ENCODE data around the gene PPFIA2. TPM values are rescaled to one million over a fixed set of nuclear protein-coding genes. Genes with fewer than 3 reads are reported as not detected.

Gene PPFIA2
- total RNA-seq, 4 donors from 2014 or later = 0.11 to 0.89 (median 0.32) TPM; not detected in 1

DNA sequence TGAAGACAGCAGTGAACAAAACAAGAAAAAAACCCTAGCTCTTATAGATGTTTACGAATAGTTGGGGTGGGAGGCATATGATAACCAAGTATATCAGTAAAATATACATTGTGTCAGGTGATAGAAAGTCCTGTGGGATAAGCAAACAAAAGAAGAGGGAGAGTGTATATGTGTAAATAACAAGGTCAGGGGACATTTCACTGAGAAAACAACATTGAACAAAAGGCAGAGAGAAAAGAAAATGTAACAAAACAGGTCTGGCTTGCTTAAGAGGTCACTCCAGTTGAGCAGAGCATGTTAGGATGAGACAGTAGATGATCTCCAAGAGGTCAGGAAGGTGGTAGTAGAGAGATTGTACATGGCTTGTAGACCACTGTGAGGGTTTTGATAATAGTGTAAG is 377.2 kb downstream of the PPFIA2 start:
- H3K27ac ChIP-seq = no peak overlapping the region
- no peak for DNase-seq (ENCODE audit: low spot score in 2 of 2)
- H3K27me3 ChIP-seq = no peaks in the 10 kb centered on the region
- no peak overlapping the region for H3K4me3 ChIP-seq
- no peaks in the 10 kb centered on the region for H3K36me3 ChIP-seq
- no peaks in the 10 kb centered on the region for H3K9me3 ChIP-seq
- H3K4me1 ChIP-seq = no peaks in the 10 kb centered on the region
- 87% methylated on average over 1 of the region's 1 CpG for WGBS
- TF ChIP-seq POLR2A (IDR thresholded peaks at IDR 0.05) = no peak
- TF ChIP-seq EP300 (IDR thresholded peaks at IDR 0.05) = no peak
- no peak for TF ChIP-seq POLR2AphosphoS5 (IDR thresholded peaks at IDR 0.05)
- TF ChIP-seq, protein P1, sequence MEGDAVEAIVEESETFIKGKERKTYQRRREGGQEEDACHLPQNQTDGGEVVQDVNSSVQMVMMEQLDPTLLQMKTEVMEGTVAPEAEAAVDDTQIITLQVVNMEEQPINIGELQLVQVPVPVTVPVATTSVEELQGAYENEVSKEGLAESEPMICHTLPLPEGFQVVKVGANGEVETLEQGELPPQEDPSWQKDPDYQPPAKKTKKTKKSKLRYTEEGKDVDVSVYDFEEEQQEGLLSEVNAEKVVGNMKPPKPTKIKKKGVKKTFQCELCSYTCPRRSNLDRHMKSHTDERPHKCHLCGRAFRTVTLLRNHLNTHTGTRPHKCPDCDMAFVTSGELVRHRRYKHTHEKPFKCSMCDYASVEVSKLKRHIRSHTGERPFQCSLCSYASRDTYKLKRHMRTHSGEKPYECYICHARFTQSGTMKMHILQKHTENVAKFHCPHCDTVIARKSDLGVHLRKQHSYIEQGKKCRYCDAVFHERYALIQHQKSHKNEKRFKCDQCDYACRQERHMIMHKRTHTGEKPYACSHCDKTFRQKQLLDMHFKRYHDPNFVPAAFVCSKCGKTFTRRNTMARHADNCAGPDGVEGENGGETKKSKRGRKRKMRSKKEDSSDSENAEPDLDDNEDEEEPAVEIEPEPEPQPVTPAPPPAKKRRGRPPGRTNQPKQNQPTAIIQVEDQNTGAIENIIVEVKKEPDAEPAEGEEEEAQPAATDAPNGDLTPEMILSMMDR (IDR thresholded peaks at IDR 0.05) = no peak

DNA sequence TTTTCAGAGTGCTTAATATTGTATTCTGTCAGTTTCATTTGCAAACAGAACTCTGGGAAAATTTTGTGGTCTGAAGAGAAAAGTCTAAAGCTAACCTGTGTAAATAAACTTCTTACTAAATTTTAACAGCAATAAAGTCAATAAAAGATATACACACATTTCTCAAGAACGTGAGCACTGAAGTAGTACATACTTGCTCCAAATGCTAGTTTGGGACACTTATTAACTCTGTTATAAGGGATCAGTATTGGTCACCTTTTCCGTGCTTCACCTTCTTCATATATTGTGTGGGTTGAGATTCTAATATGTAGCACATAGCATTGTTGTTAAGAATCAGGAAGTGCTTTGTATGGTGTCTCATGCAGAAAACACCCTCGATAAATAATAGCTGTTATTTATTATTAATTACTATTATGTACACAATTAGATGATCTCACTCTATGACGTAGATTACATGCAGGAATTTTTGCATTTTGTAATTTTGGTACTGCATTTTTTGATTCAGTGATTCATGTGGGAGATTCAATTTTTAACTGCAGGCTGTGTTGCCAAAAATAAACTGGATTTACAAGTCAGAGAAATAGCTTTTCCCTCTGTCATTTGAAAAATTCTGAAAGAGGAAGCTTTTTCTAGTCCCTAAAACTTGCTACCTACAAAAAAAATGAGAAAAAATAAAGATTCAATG is 380.4 kb downstream of the PPFIA2 start:
- Histone ChIP-seq H3K4me3 (no peak overlapping the region), H3K9me3 (no peaks in the 10 kb centered on the region), H3K27ac (no peak overlapping the region), H3K36me3 (no peaks in the 10 kb centered on the region), H3K4me1 (no peaks in the 10 kb centered on the region), H3K27me3 (no peaks in the 10 kb centered on the region)
- 63% methylated on average over 4 of the region's 4 CpGs for WGBS
- TF ChIP-seq EP300 (IDR thresholded peaks at IDR 0.05) (no peak), POLR2AphosphoS5 (IDR thresholded peaks at IDR 0.05) (no peak), POLR2A (IDR thresholded peaks at IDR 0.05) (no peak)
- TF ChIP-seq, protein P1 (IDR thresholded peaks at IDR 0.05) = no peak
- DNase-seq (ENCODE audit: low spot score in 2 of 2) = no peak

DNA sequence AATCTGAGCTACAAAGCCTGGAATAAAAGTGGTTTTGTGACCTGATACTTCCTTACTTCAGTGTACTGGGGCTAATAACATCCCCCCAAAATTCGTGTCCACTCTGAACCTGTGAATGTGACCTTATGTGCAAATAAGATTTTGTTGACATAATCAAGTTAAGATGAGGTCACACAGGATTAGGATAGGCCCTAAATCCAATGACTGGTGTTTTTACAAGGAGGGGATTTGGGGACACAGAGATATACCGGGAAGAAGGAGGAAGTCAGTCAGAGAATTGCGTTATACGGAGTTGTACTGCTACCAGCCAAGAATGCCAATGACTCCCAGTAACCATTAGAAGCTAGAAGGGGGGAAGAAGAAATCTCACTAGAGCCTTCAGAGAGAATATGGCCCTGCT is 381.4 kb downstream of the PPFIA2 start:
- Histone ChIP-seq H3K4me1 (no peaks in the 10 kb centered on the region), H3K4me3 (no peak overlapping the region), H3K36me3 (no peaks in the 10 kb centered on the region), H3K27me3 (no peaks in the 10 kb centered on the region), H3K9me3 (no peaks in the 10 kb centered on the region), H3K27ac (no peak overlapping the region)
- DNase-seq (ENCODE audit: low spot score in 2 of 2) = no peak
- 86% methylated on average over 4 of the region's 4 CpGs for WGBS
- TF ChIP-seq, protein P1 (IDR thresholded peaks at IDR 0.05) = no peak
- TF ChIP-seq POLR2A (IDR thresholded peaks at IDR 0.05) (no peak), POLR2AphosphoS5 (IDR thresholded peaks at IDR 0.05) (no peak), EP300 (IDR thresholded peaks at IDR 0.05) (no peak)

DNA sequence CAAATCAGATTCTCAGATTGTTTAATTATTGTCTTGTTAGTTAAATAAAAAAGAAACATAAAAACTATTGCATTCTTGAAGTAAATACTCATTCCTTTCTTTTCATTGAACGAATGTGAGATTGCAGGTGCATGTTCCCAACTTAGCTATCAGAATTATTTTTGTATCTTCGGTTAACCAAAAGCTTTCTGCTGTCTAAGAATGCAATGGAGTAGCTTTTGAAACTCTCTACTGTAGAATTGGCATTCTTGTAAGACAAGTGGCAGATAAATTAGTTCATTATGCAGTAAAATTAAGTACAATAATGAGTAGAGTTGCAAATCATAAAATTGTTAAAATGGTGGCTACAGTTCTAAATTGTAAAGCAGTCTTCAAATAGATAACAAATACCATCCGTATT is 383.2 kb downstream of the PPFIA2 start:
- TF ChIP-seq, protein P1 (IDR thresholded peaks at IDR 0.05) = no peak
- TF ChIP-seq EP300 (IDR thresholded peaks at IDR 0.05) (no peak), POLR2AphosphoS5 (IDR thresholded peaks at IDR 0.05) (no peak), POLR2A (IDR thresholded peaks at IDR 0.05) (no peak)
- Histone ChIP-seq H3K27me3 (no peaks in the 10 kb centered on the region), H3K4me3 (no peak overlapping the region), H3K9me3 (no peaks in the 10 kb centered on the region), H3K27ac (no peak overlapping the region), H3K4me1 (no peaks in the 10 kb centered on the region), H3K36me3 (no peaks in the 10 kb centered on the region)
- WGBS = 58% methylated on average over 3 of the region's 3 CpGs
- no peak for DNase-seq (ENCODE audit: low spot score in 2 of 2)

DNA sequence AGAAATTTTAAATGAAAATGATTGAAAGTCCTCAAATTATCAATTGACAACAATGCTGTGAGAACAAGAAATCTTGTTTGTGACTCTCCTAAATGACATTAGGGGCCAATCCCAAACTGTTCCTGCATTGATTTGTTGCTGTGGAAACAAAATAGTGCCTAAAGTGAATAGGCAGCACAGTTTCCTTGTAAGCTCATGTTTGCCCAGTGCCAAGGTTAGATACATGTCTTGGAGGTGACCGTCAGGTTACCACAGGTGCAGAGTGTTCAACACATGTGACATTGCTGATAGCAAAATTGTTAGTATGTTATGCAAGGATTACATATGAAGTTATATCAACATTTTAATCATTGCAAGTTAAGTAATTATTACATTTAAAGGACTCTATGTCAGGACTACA is 388.7 kb downstream of the PPFIA2 start:
- WGBS = 76% methylated on average over 1 of the region's 1 CpG
- TF ChIP-seq, protein P1 (IDR thresholded peaks at IDR 0.05) = no peak
- TF ChIP-seq EP300 (IDR thresholded peaks at IDR 0.05) = no peak
- no peak for TF ChIP-seq POLR2AphosphoS5 (IDR thresholded peaks at IDR 0.05)
- TF ChIP-seq POLR2A (IDR thresholded peaks at IDR 0.05) = no peak

More for the DNA sequence above, 388.7 kb downstream of the PPFIA2 start:
- H3K9me3 ChIP-seq = no peaks in the 10 kb centered on the region
- no peak for DNase-seq (ENCODE audit: low spot score in 2 of 2)
- no peak overlapping the region for H3K27ac ChIP-seq
- H3K27me3 ChIP-seq = no peaks in the 10 kb centered on the region
- H3K4me1 ChIP-seq = no peaks in the 10 kb centered on the region
- H3K36me3 ChIP-seq = no peaks in the 10 kb centered on the region
- H3K4me3 ChIP-seq = no peak overlapping the region

Data from suprapubic skin (tissue), 4 donors.